ENCODE results near the gene DSTN.

The DSTN gene

GRCh38 chr20:17590245-17590644 lies 20.4 kb downstream of the DSTN start:
- no peak overlapping the region for H3K4me3 ChIP-seq (ENCODE audit: low read depth, low read length)
- DNase-seq (ENCODE audit: low read depth, low spot score) = no peak
- no peak for TF ChIP-seq CTCF (IDR thresholded peaks at IDR 0.05; ENCODE audit: low read depth, low read length)
- in situ Hi-C loops (cut with HindIII; ENCODE audit: low sequenced_read_pairs) = no loop called here

GRCh38 chr20:17593902-17594301 lies 24.0 kb downstream of the DSTN start:
- no peak overlapping the region for H3K4me3 ChIP-seq (ENCODE audit: low read depth, low read length)
- in situ Hi-C loops (cut with HindIII; ENCODE audit: low sequenced_read_pairs) = no loop called here
- no peak for DNase-seq (ENCODE audit: low read depth, low spot score)
- no peak for TF ChIP-seq CTCF (IDR thresholded peaks at IDR 0.05; ENCODE audit: low read depth, low read length)

GRCh38 chr20:17594443-17594842 lies 24.6 kb downstream of the DSTN start:
- H3K4me3 ChIP-seq (ENCODE audit: low read depth, low read length) = no peak overlapping the region
- DNase-seq (ENCODE audit: low read depth, low spot score) = peak; percentile 64
- in situ Hi-C loops (cut with HindIII; ENCODE audit: low sequenced_read_pairs) = no loop called here
- TF ChIP-seq CTCF (IDR thresholded peaks at IDR 0.05; ENCODE audit: low read depth, low read length) = no peak

- in situ Hi-C loops (cut with HindIII; ENCODE audit: low sequenced_read_pairs) = no loop called here
- no peak overlapping the region for H3K4me3 ChIP-seq (ENCODE audit: low read depth, low read length)
- DNase-seq (ENCODE audit: low read depth, low spot score) = no peak
- TF ChIP-seq CTCF (IDR thresholded peaks at IDR 0.05; ENCODE audit: low read depth, low read length) = no peak
Observed at GRCh38 chr20:17595856-17596255, 26.0 kb downstream of the DSTN start.

GRCh38 chr20:17598013-17598550 lies 28.2 kb downstream of the DSTN start:
- in situ Hi-C loops (cut with HindIII; ENCODE audit: low sequenced_read_pairs) = no loop called here
- no peak for TF ChIP-seq CTCF (IDR thresholded peaks at IDR 0.05; ENCODE audit: low read depth, low read length)
- no peak overlapping the region for H3K4me3 ChIP-seq (ENCODE audit: low read depth, low read length)
- DNase-seq (ENCODE audit: low read depth, low spot score) = no peak

GRCh38 chr20:17601957-17602356 lies 32.1 kb downstream of the DSTN start:
- H3K4me3 ChIP-seq (ENCODE audit: low read depth, low read length) = no peak overlapping the region
- in situ Hi-C loops (cut with HindIII; ENCODE audit: low sequenced_read_pairs) = no loop called here
- no peak for TF ChIP-seq CTCF (IDR thresholded peaks at IDR 0.05; ENCODE audit: low read depth, low read length)
- no peak for DNase-seq (ENCODE audit: low read depth, low spot score)

GRCh38 chr20:17602493-17602892 lies 32.6 kb downstream of the DSTN start:
- H3K4me3 ChIP-seq (ENCODE audit: low read depth, low read length) = no peak overlapping the region
- TF ChIP-seq CTCF (IDR thresholded peaks at IDR 0.05; ENCODE audit: low read depth, low read length) = no peak
- in situ Hi-C loops (cut with HindIII; ENCODE audit: low sequenced_read_pairs) = no loop called here
- no peak for DNase-seq (ENCODE audit: low read depth, low spot score)

Measured in astrocyte of the spinal cord (primary cell).